Measurements from ENCODE around the gene HAPLN1. TPM values are rescaled to one million over a fixed set of nuclear protein-coding genes. Genes with fewer than 3 reads are reported as not detected.

The HAPLN1 gene
- total and polyA plus RNA-seq, 7 donors, result not detected

DNA sequence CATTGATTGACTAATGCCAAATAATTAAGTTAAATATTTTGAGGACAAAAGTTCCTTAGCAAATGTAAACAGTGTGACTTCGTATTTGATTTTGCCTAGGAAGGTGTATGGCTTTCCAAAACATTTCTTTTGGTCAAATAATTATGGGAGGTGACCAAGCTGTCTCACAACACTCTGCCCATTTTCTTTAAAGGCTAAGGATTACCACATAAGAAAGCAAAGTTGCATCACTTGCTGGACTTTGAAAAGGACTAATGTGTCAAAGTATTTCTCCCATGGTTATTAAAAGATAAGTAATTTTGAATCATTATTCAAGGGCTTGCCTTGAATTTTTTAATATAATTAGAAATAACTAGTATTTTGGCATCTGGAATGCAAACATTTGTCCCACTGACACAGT lies 74.7 kb downstream of the HAPLN1 start:
- intact Hi-C loops (cut with DNase I), result no loop called here
- 48 to 85% (median 64%) methylated on average over 1 of the region's 1 CpG for WGBS, 3 donors
- Histone ChIP-seq H3K27ac (no peak overlapping the region), H3K4me3 (no peak overlapping the region), H3K4me1 (no peaks in the 10 kb centered on the region), H3K27me3 (ENCODE audit: insufficient read depth in 3 of 3, low read length in 2 of 3) (no peaks in the 10 kb centered on the region), H3K36me3 (ENCODE audit: insufficient read depth in 1 of 2, low read depth in 1 of 2) (no peaks in the 10 kb centered on the region), H3K9me3 (no peaks in the 10 kb centered on the region)
- TF ChIP-seq CTCF (IDR thresholded peaks at IDR 0.05), result no peak
- ATAC-seq (no peak), DNase-seq (no peak)

GRCh38 chr5:83644301-83644700 lies 76.4 kb downstream of the HAPLN1 start:
- no peak for TF ChIP-seq CTCF (IDR thresholded peaks at IDR 0.05)
- ATAC-seq (no peak), DNase-seq (no peak)
- intact Hi-C loops (cut with DNase I), result no loop called here
- Histone ChIP-seq H3K9me3 (no peaks in the 10 kb centered on the region), H3K27ac (no peak overlapping the region), H3K36me3 (ENCODE audit: insufficient read depth in 1 of 2, low read depth in 1 of 2) (no peaks in the 10 kb centered on the region), H3K4me3 (no peak overlapping the region), H3K4me1 (no peaks in the 10 kb centered on the region), H3K27me3 (ENCODE audit: insufficient read depth in 3 of 3, low read length in 2 of 3) (no peaks in the 10 kb centered on the region)
- WGBS, 3 donors, result 86 to 89% (median 87%) methylated on average over 14 of the region's 14 CpGs

DNA sequence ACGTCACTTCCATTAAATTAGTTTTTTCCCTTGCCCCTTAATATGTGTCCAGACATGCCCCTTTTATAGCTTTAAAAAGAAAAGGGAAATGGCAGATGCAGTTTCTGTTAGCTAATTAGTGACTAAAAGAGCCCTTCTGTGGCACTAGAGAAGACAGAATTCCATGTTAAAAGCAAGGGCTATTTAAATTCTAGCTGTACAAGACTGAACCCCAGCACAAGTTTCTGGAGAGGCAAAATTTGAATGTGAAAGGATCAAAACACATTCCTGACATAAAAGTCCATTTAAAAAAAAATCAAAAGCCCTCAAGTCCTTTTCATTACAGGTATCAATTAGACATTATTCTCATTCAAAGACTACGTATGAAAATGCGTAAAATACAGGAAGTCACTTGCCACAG lies 78.7 kb downstream of the HAPLN1 start:
- 87 to 89% (median 88%) methylated on average over 3 of the region's 3 CpGs for WGBS, 3 donors
- no peaks in the 10 kb centered on the region for H3K9me3 ChIP-seq

DNA sequence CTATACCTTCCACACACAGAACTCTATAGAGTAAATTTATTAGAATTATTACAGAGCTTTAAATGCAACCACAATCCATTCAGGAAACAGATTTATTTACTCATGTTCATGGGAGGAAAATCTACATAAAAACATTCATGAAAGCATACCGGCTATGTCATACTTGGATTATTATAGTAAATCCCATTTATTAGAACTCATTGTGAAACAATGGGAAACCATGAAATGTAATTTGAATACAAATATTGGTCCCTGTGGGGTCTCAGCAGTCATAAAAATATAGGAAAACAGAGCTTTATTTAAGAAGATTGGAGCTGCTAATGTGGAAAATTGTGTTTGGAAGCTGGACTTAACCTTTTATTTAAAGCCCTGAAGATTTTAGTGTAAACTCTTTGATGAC lies 80.7 kb downstream of the HAPLN1 start:
- ATAC-seq, result no peak
- no peak overlapping the region for H3K27ac ChIP-seq
- H3K27me3 ChIP-seq (ENCODE audit: insufficient read depth in 3 of 3, low read length in 2 of 3), result no peaks in the 10 kb centered on the region
- no peak overlapping the region for H3K4me3 ChIP-seq
- no peaks in the 10 kb centered on the region for H3K9me3 ChIP-seq
- H3K36me3 ChIP-seq (ENCODE audit: insufficient read depth in 1 of 2, low read depth in 1 of 2), result no peaks in the 10 kb centered on the region
- H3K4me1 ChIP-seq, result no peaks in the 10 kb centered on the region
- DNase-seq, result no peak
- intact Hi-C loops (cut with DNase I), result no loop called here
- 25 to 54% (median 26%) methylated on average over 1 of the region's 1 CpG for WGBS, 3 donors
- no peak for TF ChIP-seq CTCF (IDR thresholded peaks at IDR 0.05)

More for the DNA sequence above, 78.7 kb downstream of the HAPLN1 start:
- DNase-seq (no peak), ATAC-seq (no peak)
- intact Hi-C loops (cut with DNase I), result no loop called here
- no peaks in the 10 kb centered on the region for H3K36me3 ChIP-seq (ENCODE audit: insufficient read depth in 1 of 2, low read depth in 1 of 2)
- no peak overlapping the region for H3K4me3 ChIP-seq
- H3K4me1 ChIP-seq, result no peaks in the 10 kb centered on the region
- no peak for TF ChIP-seq CTCF (IDR thresholded peaks at IDR 0.05)
- no peaks in the 10 kb centered on the region for H3K27me3 ChIP-seq (ENCODE audit: insufficient read depth in 3 of 3, low read length in 2 of 3)
- no peak overlapping the region for H3K27ac ChIP-seq

GRCh38 chr5:83636156-83636555 lies 84.5 kb downstream of the HAPLN1 start:
- H3K9me3 ChIP-seq, result no peaks in the 10 kb centered on the region
- H3K4me1 ChIP-seq, result no peaks in the 10 kb centered on the region
- H3K36me3 ChIP-seq (ENCODE audit: insufficient read depth in 1 of 2, low read depth in 1 of 2), result no peaks in the 10 kb centered on the region
- no peak for TF ChIP-seq CTCF (IDR thresholded peaks at IDR 0.05)
- 17 to 29% (median 20%) methylated on average over 6 of the region's 6 CpGs for WGBS, 3 donors
- no peak overlapping the region for H3K27ac ChIP-seq
- no peaks in the 10 kb centered on the region for H3K27me3 ChIP-seq (ENCODE audit: insufficient read depth in 3 of 3, low read length in 2 of 3)
- H3K4me3 ChIP-seq, result no peak overlapping the region
- ATAC-seq (no peak), DNase-seq (no peak)
- intact Hi-C loops (cut with DNase I), result no loop called here
